HG02884 (cell line): Measurements from ENCODE around the gene ETS1.

ENCODE experiments used
- ATAC-seq: cut with Tn5 transposase; IDR thresholded peaks from one replicate; pipeline ENCODE4 v1.9.1; 2021; ENCODE audit warnings: mild to moderate bottlenecking, moderate library complexity; ENCODE audit not compliant: unreplicated experiment

Gene ETS1

DNA sequence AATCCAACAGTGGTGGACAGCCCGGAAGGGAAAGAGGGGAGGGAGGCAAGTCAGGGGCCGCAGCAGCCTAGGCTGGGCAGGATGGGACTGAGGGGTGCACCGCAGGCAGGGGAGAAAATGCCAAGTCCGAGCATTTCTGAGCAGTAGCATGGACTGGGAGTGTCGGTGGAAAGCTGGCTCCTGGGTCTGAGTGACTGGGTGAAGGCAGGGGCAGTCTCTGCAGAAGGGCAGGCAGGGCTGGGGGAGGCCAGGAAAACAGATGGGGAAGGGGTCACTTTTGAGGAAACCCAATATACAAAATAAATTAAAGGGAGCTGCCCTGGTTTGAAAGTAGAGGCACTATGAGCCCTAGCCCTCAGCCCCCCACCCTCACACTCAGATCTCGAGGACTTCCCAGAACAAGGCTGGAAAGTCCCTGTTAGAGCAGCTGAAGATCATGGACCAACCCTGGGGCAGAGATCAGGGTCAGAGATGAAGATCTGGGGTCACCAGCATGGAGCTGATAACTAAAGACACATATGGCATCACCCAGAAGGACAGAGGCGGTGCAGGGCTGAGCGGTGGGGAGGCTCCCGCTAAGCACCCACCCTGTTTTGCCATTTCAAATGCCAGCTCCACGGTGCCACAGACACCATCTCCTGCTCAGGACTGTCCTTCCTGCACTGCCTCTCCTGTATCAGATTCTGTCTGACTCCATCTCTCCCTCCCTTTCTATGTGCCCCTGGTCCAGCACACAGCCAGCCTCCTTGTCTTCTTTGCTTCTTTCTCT lies 32.4 kb upstream of the ETS1 start:
- no peak for ATAC-seq

GRCh38 chr11:128619007-128619406 lies 31.6 kb upstream of the ETS1 start:
- ATAC-seq: no peak

DNA sequence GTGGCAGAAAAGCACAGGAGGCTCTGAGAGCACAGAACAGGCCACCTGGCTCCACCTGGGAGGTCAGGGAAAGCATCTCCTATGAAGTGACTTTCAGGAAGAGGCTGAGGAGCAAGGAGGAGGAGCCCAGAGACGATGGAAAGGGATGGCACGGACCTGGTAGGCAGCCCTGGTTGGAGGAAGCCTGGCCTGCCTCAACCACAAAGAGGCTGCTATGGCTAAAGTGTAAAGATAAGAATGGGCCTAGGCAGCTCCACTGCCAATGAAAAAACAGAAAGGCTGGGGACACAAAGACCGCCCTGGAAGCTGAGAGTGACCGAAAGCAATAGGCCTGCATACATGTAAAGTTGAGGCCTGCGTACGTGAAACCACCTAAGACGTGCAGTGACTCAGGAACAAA lies 31.2 kb upstream of the ETS1 start:
- no peak for ATAC-seq

DNA sequence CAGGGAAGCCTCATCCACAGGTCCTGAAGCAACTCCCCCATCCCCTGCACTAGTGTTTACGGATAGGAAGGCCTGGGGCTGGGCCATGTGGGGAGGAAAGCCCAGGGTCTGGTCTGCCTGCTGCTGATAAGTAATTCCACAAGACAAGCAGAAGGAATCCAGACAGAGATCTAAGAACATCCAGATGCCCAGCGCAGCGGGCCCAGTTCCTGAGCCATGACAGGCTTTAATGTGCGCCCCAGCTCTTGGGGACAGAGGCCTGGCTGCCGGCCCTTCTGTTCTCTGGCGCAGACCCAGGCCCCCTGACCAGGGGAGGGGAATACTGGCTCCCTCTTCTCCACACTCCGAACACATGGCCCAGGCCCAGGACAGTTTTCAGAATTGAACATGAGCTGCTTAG lies 28.8 kb upstream of the ETS1 start:
- no peak for ATAC-seq

GRCh38 chr11:128615612-128616011 lies 28.3 kb upstream of the ETS1 start:
- ATAC-seq: no peak

- ATAC-seq: no peak
These were observed 27.7 kb upstream of the ETS1 start for GRCh38 chr11:128615076-128615475.

GRCh38 chr11:128614026-128614425 lies 26.7 kb upstream of the ETS1 start:
- no peak for ATAC-seq

- ATAC-seq: no peak
These were observed 26.1 kb upstream of the ETS1 start for GRCh38 chr11:128613300-128613995.

GRCh38 chr11:128610721-128611617 lies 23.6 kb upstream of the ETS1 start:
- peak; percentile 91 for ATAC-seq

DNA sequence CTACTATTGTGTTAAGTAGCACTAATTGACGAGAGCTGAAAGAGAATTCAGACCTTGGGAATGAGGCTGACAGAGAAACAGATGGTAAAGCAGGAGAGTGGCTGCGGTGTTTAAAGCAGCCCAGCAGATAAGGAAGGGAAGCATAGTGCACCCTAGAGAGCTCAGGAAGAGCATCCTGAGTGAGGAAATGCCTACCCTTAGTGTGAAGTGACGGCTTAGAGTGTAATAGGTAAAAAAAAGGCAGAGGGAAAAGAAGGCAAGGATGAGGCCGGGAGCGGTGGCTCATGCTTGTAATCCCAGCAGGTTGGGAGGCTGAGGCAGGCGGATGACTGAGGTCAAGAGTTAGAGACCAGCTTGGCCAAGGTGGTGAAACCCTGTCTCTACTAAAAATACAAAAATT lies 22.4 kb upstream of the ETS1 start:
- ATAC-seq: no peak

- no peak for ATAC-seq
These were observed 21.5 kb upstream of the ETS1 start for GRCh38 chr11:128608746-128609407.

GRCh38 chr11:128607819-128608218 lies 20.5 kb upstream of the ETS1 start:
- ATAC-seq: no peak

GRCh38 chr11:128604723-128605122 lies 17.4 kb upstream of the ETS1 start:
- no peak for ATAC-seq

DNA sequence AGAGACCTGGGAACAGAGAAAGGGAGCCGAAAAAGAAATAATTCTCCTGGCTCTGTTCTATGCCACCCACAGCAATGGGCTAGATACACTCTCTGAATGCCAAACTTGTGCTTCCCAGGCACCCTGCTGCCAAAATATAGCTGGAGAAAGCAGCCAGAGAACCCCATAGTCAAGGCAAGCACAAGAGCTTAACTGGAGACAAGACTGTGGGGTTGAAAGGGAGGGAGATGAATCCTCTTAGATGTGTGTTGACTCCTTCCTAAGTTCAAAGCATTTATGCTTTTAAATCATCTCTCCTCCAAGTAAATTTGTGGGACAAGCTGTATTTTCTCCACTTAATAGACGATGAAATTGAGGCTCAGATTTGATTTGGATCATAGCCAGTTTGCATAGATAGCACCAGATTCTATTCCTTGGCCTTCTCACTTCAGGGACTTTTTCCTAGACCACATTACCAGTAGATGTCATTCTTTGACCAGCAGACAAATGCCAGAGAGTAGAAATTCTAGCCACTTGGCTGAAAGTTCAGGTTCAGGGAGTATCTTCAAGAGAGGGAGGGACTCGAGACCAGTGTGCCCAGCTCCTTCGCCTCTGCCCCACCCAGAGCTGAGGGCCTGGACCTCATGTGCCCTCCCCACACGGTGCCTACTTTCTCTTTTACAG lies 16.5 kb upstream of the ETS1 start:
- ATAC-seq: no peak

DNA sequence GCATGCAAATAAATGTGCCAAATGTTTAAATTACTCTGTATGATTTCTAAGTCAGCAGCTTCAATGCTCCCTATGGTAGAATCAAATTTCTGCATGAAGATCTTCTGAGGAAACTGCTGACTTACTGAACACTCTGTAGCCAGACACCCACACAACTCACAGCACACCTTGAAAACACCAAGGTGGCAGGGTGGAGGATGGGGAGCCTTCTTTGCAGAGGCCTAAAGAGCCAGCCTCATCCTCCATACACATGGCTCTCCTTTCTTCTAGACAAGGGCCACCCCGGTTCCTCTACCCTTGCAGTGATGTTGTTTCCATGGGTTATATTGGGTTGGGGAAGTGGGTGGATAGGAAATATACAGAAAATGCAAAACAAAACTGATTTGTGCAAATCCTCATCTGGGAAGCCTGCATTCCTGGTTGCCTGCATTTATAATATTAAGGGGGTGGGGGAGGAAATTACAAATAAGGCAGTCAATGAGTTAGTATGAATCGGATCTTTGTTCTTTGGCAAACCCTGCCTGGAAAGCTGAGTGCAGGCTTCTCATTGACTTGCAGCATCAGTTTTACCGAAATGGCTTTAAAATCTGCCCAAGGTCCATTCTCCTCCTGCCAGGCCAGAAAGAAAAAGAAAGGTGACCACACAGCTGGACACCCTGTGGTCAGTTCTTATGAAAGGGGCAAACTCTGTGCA lies 15.8 kb upstream of the ETS1 start:
- ATAC-seq: no peak

DNA sequence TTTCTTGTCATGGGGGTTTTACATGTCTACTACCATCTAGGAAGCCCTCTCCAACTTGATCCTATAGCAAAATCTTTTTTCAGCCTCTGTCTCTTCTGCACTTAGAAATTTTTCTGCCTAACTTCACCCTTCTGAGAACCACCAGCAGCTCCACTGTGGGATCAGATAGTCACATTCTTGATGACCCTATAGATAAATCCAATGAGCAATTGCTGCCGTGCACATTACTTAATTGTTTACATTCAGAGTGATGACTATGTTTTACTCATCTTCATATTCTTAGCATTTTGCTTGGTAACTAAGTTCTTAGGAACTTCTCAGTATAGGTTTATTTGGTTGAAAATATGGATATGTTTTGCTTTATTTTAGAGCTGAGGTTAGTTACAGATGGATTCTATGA lies 12.4 kb upstream of the ETS1 start:
- ATAC-seq: no peak

- no peak for ATAC-seq
These were observed 11.3 kb upstream of the ETS1 start for GRCh38 chr11:128598506-128599150.

GRCh38 chr11:128598096-128598495 lies 10.7 kb upstream of the ETS1 start:
- ATAC-seq: no peak

DNA sequence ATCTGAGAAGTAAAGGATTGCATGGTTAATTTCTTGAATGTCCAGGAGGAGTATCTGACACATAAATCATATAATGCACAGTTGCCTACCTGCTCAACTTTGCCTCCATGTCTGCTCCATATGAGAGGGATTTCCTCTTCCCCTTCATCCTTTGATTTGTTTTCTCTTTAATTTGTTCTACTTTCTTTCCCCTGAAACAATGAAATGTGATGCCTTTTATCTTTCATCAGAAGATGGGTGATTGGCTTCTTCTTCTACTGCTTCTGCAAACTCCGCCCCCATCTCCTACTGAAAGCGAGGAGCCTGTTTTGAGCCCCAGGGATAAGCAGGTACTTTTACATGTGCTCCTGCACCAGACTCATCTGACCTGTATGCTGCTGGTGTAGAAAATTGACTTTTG lies 9.9 kb upstream of the ETS1 start:
- ATAC-seq: no peak
